Measurements from ENCODE around the gene LY6G5C.

Gene LY6G5C

GRCh38 chr6:31661262-31662123 lies 19.4 kb downstream of the LY6G5C start:
- DNase-seq = no peak

- DNase-seq = peak; percentile 86
Measured at GRCh38 chr6:31660381-31661261, 20.2 kb downstream of the LY6G5C start, which contains the start of gene C6orf47. C6orf47 (minus strand) TSS chr6:31660778; CDS start chr6:31659947, 831 bp downstream.

GRCh38 chr6:31659649-31660380 lies 21.1 kb downstream of the LY6G5C start:
- DNase-seq = peak; percentile 51

GRCh38 chr6:31658983-31659648 lies 21.8 kb downstream of the LY6G5C start:
- DNase-seq = no peak

GRCh38 chr6:31658158-31658688 lies 22.6 kb downstream of the LY6G5C start:
- DNase-seq = no peak

GRCh38 chr6:31657406-31658157 lies 23.3 kb downstream of the LY6G5C start:
- peak; percentile 23 for DNase-seq

GRCh38 chr6:31655349-31656237 lies 25.3 kb downstream of the LY6G5C start, which contains the start of gene APOM:
APOM (plus strand) TSS chr6:31655894; CDS start chr6:31655967, 73 bp downstream.
- no peak for DNase-seq

GRCh38 chr6:31654574-31655348 lies 26.1 kb downstream of the LY6G5C start:
- no peak for DNase-seq

GRCh38 chr6:31652925-31653724 lies 27.7 kb downstream of the LY6G5C start:
- peak; percentile 89 for DNase-seq

GRCh38 chr6:31651602-31652191 lies 29.2 kb downstream of the LY6G5C start:
- DNase-seq = peak; percentile 93

- no peak for DNase-seq
Measured at GRCh38 chr6:31645325-31645724, 35.5 kb downstream of the LY6G5C start.

GRCh38 chr6:31643818-31644454 lies 36.9 kb downstream of the LY6G5C start:
- no peak for DNase-seq

- no peak for DNase-seq
Measured at GRCh38 chr6:31642798-31643570, 37.9 kb downstream of the LY6G5C start.

- no peak for DNase-seq
Measured at GRCh38 chr6:31641370-31641769, 39.5 kb downstream of the LY6G5C start.

GRCh38 chr6:31640612-31641011 lies 40.3 kb downstream of the LY6G5C start:
- DNase-seq = no peak

GRCh38 chr6:31639449-31639861 lies 41.4 kb downstream of the LY6G5C start:
- DNase-seq = no peak

- DNase-seq = no peak
Measured at GRCh38 chr6:31639043-31639442, 41.8 kb downstream of the LY6G5C start.

All from inflammatory macrophage treated with lipopolysaccharide for 4 hours (primary cell).